SK-N-SH treated with all-trans-retinoic acid at 6 μM for 48 hours (cell line): ENCODE measurements around the gene MARCHF9.

ENCODE experiments used
- ATAC-seq: fragments of 200-7000 bp; cut with Tn5 transposase; 3 replicates; pipeline ENCODE4 v1.9.1; 2020; ENCODE audit warnings: mild to moderate bottlenecking, moderate library complexity
- ARNTL ChIP-seq: fragments of 450-650 bp; formaldehyde crosslinking; IDR thresholded peaks from 2 replicates; pipeline ENCODE4 v1.5.0; 2020; ENCODE audit warnings: low read depth, mild to moderate bottlenecking, moderate library complexity, borderline replicate concordance
- BACH2 ChIP-seq: fragments of 250-450 bp; sonication (Bioruptor Pico); IDR thresholded peaks from 2 replicates; pipeline ENCODE4 v1.9.0; 2021; ENCODE audit warnings: mild to moderate bottlenecking, borderline replicate concordance
- CREB5 ChIP-seq: fragments of 250-450 bp; sonication (Bioruptor Pico); IDR thresholded peaks from 2 replicates; pipeline ENCODE4 v1.5.1; 2020; ENCODE audit warnings: low read depth, mild to moderate bottlenecking, moderate library complexity
- ESRRG ChIP-seq: fragments of 250-450 bp; sonication (Bioruptor Pico); IDR thresholded peaks from 2 replicates; pipeline ENCODE4 v1.6.1; 2021; ENCODE audit warnings: mild to moderate bottlenecking
- GLIS3 ChIP-seq: fragments of 250-450 bp; sonication (Bioruptor Pico); IDR thresholded peaks from 2 replicates; pipeline ENCODE4 v1.5.0; 2020; ENCODE audit warnings: mild to moderate bottlenecking, moderate library complexity
- ISL1 ChIP-seq: fragments of 250-450 bp; sonication (Bioruptor Pico); IDR thresholded peaks from 2 replicates; pipeline ENCODE4 v2.1.2; 2022; ENCODE audit warnings: mild to moderate bottlenecking, moderate library complexity
- OSR1 ChIP-seq: fragments of 250-450 bp; sonication (Bioruptor Pico); IDR thresholded peaks from 2 replicates; pipeline ENCODE4 v1.8.0; 2022; ENCODE audit warnings: moderate library complexity, mild to moderate bottlenecking, inconsistent platforms
- PATZ1 ChIP-seq: fragments of 250-450 bp; sonication (Bioruptor Pico); IDR thresholded peaks from 2 replicates; pipeline ENCODE4 v1.8.0; 2020; ENCODE audit warnings: mild to moderate bottlenecking, moderate library complexity, borderline replicate concordance
- POU6F1 ChIP-seq: fragments of 250-450 bp; sonication (Bioruptor Pico); IDR thresholded peaks from 2 replicates; pipeline ENCODE4 v1.8.0; 2021; ENCODE audit warnings: low read depth, mild to moderate bottlenecking, moderate library complexity, borderline replicate concordance
- PPARA ChIP-seq: fragments of 250-450 bp; sonication (Bioruptor Pico); IDR thresholded peaks from 2 replicates; pipeline ENCODE4 v1.5.0; 2020; ENCODE audit warnings: mild to moderate bottlenecking, borderline replicate concordance
- RARB ChIP-seq: fragments of 250-450 bp; sonication (Bioruptor Pico); IDR thresholded peaks from 2 replicates; pipeline ENCODE4 v1.8.0; 2021; ENCODE audit warnings: mild to moderate bottlenecking, moderate library complexity
- SNAI2 ChIP-seq: fragments of 250-450 bp; sonication (Bioruptor Pico); IDR thresholded peaks from 2 replicates; pipeline ENCODE4 v1.5.0; 2020; ENCODE audit warnings: mild to moderate bottlenecking, moderate library complexity
- TCF4 ChIP-seq: fragments of 250-450 bp; sonication (Bioruptor Pico); IDR thresholded peaks from 2 replicates; pipeline ENCODE4 v1.8.0; 2021; ENCODE audit warnings: mild to moderate bottlenecking, moderate library complexity, borderline replicate concordance
- TOX ChIP-seq: fragments of 250-450 bp; sonication (Bioruptor Pico); IDR thresholded peaks from 2 replicates; pipeline ENCODE4 v1.8.0; 2021; ENCODE audit warnings: mild to moderate bottlenecking, moderate library complexity, borderline replicate concordance
- ZC3H10 ChIP-seq: fragments of 250-450 bp; sonication (Bioruptor Pico); IDR thresholded peaks from 2 replicates; pipeline ENCODE4 v1.5.1; 2021; ENCODE audit warnings: mild to moderate bottlenecking, moderate library complexity
- ZFP30 ChIP-seq: fragments of 450-650 bp; formaldehyde crosslinking; IDR thresholded peaks from 2 replicates; pipeline ENCODE4 v1.5.0; 2022; ENCODE audit warnings: mild to moderate bottlenecking, moderate library complexity
- ZNF565 ChIP-seq: fragments of 450-650 bp; formaldehyde crosslinking; conservative IDR thresholded peaks from 2 replicates; pipeline ENCODE4 v1.5.0; 2020; ENCODE audit warnings: low read depth, mild to moderate bottlenecking, moderate library complexity
- ZNF70 ChIP-seq: fragments of 450-650 bp; formaldehyde crosslinking; IDR thresholded peaks from 2 replicates; pipeline ENCODE4 v1.5.0; 2020; ENCODE audit warnings: mild to moderate bottlenecking, moderate library complexity
- ZNF8 ChIP-seq: fragments of 450-650 bp; formaldehyde crosslinking; IDR thresholded peaks from 2 replicates; pipeline ENCODE4 v1.5.0; 2020; ENCODE audit warnings: mild to moderate bottlenecking, moderate library complexity
- TF ChIP-seq, protein P1 (sequence below): fragments of 250-450 bp; sonication (Bioruptor Pico); IDR thresholded peaks from 2 replicates; pipeline ENCODE4 v1.5.0; 2020; ENCODE audit warnings: mild to moderate bottlenecking, moderate library complexity
- TF ChIP-seq, protein P2 (sequence below): fragments of 250-450 bp; sonication (Bioruptor Pico); IDR thresholded peaks from 2 replicates; pipeline ENCODE4 v1.5.1; 2021; ENCODE audit warnings: mild to moderate bottlenecking, moderate library complexity

The MARCHF9 gene

GRCh38 chr12:57723630-57723962, 31.3 kb upstream of the MARCHF9 start:
- no peak for ATAC-seq
- TF ChIP-seq POU6F1 (no peak), ZNF565 (CRISPR knock-in tag) (no peak), PPARA (no peak), CREB5 (CRISPR knock-in tag) (no peak), RARB (CRISPR knock-in tag) (no peak), ARNTL (CRISPR knock-in tag) (no peak), TCF4 (CRISPR knock-in tag) (no peak), ZNF8 (CRISPR knock-in tag) (no peak), OSR1 (CRISPR knock-in tag) (no peak), SNAI2 (CRISPR knock-in tag) (no peak), GLIS3 (CRISPR knock-in tag) (no peak)
- TF ChIP-seq, protein P1, sequence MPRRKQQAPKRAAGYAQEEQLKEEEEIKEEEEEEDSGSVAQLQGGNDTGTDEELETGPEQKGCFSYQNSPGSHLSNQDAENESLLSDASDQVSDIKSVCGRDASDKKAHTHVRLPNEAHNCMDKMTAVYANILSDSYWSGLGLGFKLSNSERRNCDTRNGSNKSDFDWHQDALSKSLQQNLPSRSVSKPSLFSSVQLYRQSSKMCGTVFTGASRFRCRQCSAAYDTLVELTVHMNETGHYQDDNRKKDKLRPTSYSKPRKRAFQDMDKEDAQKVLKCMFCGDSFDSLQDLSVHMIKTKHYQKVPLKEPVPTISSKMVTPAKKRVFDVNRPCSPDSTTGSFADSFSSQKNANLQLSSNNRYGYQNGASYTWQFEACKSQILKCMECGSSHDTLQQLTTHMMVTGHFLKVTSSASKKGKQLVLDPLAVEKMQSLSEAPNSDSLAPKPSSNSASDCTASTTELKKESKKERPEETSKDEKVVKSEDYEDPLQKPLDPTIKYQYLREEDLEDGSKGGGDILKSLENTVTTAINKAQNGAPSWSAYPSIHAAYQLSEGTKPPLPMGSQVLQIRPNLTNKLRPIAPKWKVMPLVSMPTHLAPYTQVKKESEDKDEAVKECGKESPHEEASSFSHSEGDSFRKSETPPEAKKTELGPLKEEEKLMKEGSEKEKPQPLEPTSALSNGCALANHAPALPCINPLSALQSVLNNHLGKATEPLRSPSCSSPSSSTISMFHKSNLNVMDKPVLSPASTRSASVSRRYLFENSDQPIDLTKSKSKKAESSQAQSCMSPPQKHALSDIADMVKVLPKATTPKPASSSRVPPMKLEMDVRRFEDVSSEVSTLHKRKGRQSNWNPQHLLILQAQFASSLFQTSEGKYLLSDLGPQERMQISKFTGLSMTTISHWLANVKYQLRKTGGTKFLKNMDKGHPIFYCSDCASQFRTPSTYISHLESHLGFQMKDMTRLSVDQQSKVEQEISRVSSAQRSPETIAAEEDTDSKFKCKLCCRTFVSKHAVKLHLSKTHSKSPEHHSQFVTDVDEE (CRISPR knock-in tag), result no peak

DNA sequence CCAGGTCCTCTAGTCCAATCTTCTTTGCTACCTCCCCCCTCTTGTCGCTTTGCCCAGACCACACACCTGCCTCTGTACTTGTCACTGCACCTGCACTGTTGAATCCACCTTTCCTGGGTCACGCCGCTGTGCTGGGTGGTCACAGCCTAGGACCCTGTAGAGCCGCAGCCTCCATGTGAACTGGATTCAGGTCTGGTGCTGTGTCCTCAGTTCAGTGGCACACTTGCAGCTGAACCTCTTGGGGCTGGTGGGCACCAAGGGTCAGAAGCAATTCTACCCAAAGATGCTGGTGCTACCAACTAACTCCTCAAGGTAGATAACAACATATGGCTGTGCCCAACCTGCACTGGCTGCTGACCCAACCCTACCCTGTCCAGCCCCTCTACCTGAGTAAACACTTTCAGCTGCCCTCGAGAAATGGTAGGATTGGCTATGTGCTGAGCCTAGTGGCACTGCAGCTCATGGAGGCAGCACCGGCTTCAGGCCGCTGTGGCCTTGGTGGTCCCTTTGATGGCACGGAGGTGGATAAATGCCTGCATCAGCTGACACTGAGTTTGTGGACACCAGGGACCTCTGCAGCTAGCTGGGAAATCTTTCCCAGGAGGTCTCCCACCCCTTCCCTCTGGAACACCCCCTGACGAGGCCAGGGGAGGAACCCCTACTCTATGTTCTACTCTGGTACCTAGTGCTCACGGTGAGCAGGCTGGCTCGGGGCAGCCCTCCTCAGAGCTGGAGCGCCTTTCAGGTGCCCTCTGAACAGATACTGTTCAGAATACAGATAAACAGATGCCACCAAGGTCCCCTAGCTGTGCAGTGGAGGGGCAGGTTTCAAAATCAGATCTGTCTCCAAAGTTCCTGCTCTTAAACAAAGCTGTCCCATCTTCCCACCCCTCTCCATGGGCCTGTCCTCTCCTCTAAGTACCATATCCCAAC, 30.6 kb upstream of the MARCHF9 start:
- TF ChIP-seq BACH2 (CRISPR knock-in tag) (no peak), POU6F1 (no peak), ZNF565 (CRISPR knock-in tag) (no peak), ISL1 (CRISPR knock-in tag) (no peak)
- TF ChIP-seq, all 23 proteins: peak for 0
- ATAC-seq, result no peak

GRCh38 chr12:57724936-57725740, 29.8 kb upstream of the MARCHF9 start:
- no peak for ATAC-seq
- TF ChIP-seq, protein P1 (CRISPR knock-in tag), result no peak
- TF ChIP-seq, protein P2, sequence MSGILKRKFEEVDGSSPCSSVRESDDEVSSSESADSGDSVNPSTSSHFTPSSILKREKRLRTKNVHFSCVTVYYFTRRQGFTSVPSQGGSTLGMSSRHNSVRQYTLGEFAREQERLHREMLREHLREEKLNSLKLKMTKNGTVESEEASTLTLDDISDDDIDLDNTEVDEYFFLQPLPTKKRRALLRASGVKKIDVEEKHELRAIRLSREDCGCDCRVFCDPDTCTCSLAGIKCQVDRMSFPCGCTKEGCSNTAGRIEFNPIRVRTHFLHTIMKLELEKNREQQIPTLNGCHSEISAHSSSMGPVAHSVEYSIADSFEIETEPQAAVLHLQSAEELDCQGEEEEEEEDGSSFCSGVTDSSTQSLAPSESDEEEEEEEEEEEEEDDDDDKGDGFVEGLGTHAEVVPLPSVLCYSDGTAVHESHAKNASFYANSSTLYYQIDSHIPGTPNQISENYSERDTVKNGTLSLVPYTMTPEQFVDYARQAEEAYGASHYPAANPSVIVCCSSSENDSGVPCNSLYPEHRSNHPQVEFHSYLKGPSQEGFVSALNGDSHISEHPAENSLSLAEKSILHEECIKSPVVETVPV (CRISPR knock-in tag), result no peak
- TF ChIP-seq ZC3H10 (CRISPR knock-in tag) (no peak), CREB5 (CRISPR knock-in tag) (no peak), PATZ1 (CRISPR knock-in tag) (no peak), ZFP30 (CRISPR knock-in tag) (no peak), ZNF70 (CRISPR knock-in tag) (no peak), TOX (CRISPR knock-in tag) (no peak), ZNF8 (CRISPR knock-in tag) (no peak), ESRRG (CRISPR knock-in tag) (no peak)
